SK-N-SH (cell line): ENCODE data around the gene NF2. TPM values are rescaled to one million over a fixed set of nuclear protein-coding genes. Genes with fewer than 3 reads are reported as not detected.

Experiments used
- CTCF ChIA-PET: fragments of 300-600, 350-600 bp; formaldehyde crosslinking; extraction: SDS; loops from one replicate; lab custom pipeline; 2021; lab: Yijun Ruan, JAX
- POLR2A ChIA-PET: fragments of 350-600 bp; sonication (Branson Sonifier 250); formaldehyde crosslinking; extraction: SDS; loops from one replicate; lab custom pipeline; 2020; ENCODE audit warnings: antibody characterized with exemption, inconsistent platforms; lab: Yijun Ruan, JAX
- DNase-seq: peaks from one replicate; pipeline ENCODE4 v3.0.0; 2012
- H2AFZ ChIP-seq: fragments of 200-600 bp; sonication (generic); 2 replicates; pipeline ENCODE4 v1.8.1; 2016; ENCODE audit warnings: antibody characterized with exemption, mild to moderate bottlenecking, low read depth
- H3F3A ChIP-seq: fragments of 200-600 bp; sonication (generic); replicated peaks from 2 replicates; pipeline ENCODE3; 2016; ENCODE audit warnings: antibody characterized with exemption, mild to moderate bottlenecking; ENCODE audit not compliant: insufficient read depth
- H3K27ac ChIP-seq, 2 experiments: fragments of 200-500 bp in 1 of 2; fragments of 200-600 bp in 1 of 2; sonication (Bioruptor generic) in 1 of 2; sonication (generic), shearing (Covaris generic) in 1 of 2; 2 replicates each; pipeline versions ENCODE4 v1.5.1 to v1.6.1; 2014 to 2016; ENCODE audit warnings: low read depth in 2 of 2, inconsistent platforms in 1 of 2, low read length in 1 of 2, mild to moderate bottlenecking in 1 of 2, mixed read lengths in 1 of 2
- H3K27me3 ChIP-seq: fragments of 200-600 bp; sonication (generic), shearing (Covaris generic); 2 replicates; pipeline ENCODE4 v1.6.1; 2016; ENCODE audit warnings: mixed run types; ENCODE audit not compliant: insufficient read depth
- H3K36me3 ChIP-seq, 2 experiments: fragments of 200-500 bp in 1 of 2; fragments of 200-600 bp in 1 of 2; sonication (Bioruptor generic) in 1 of 2; sonication (generic) in 1 of 2; replicated peaks in 1 of 2; 2 replicates each; pipeline versions ENCODE3 to v1.5.1; 2014 to 2016; ENCODE audit warnings: low read length in 1 of 2, mild to moderate bottlenecking in 1 of 2; ENCODE audit not compliant: insufficient read depth in 2 of 2, control insufficient read depth in 1 of 2
- H3K4me1 ChIP-seq, 2 experiments: fragments of 200-500 bp in 1 of 2; fragments of 200-600 bp in 1 of 2; sonication (Bioruptor generic) in 1 of 2; sonication (generic), shearing (Covaris generic) in 1 of 2; 2 replicates each; pipeline versions ENCODE4 v1.5.1 to v1.6.1; 2014 to 2016; ENCODE audit warnings: low read depth in 1 of 2, low read length in 1 of 2, mixed run types in 1 of 2; ENCODE audit not compliant: insufficient read depth in 2 of 2, control insufficient read depth in 1 of 2
- H3K4me2 ChIP-seq: fragments of 200-600 bp; sonication (generic), shearing (Covaris generic); 2 replicates; pipeline ENCODE4 v1.6.1; 2017; ENCODE audit warnings: mixed run types
- H3K4me3 ChIP-seq, 2 experiments: fragments of 200-500 bp in 1 of 2; fragments of 200-600 bp in 1 of 2; sonication (Bioruptor generic) in 1 of 2; sonication (generic), shearing (Covaris generic) in 1 of 2; 2 replicates each; pipeline versions ENCODE4 v1.5.1 to v1.8.1; 2014 to 2016; ENCODE audit warnings: low read depth in 2 of 2, inconsistent platforms in 1 of 2, low read length in 1 of 2, mild to moderate bottlenecking in 1 of 2, mixed read lengths in 1 of 2, moderate library complexity in 1 of 2
- H3K79me2 ChIP-seq: fragments of 200-600 bp; sonication (generic); 2 replicates; pipeline ENCODE4 v1.8.1; 2017; ENCODE audit warnings: mild to moderate bottlenecking; ENCODE audit not compliant: insufficient read depth
- H3K9ac ChIP-seq: fragments of 200-600 bp; sonication (generic); 2 replicates; pipeline ENCODE4 v1.6.1; 2017; ENCODE audit warnings: mixed run types
- H3K9me2 ChIP-seq: fragments of 200-600 bp; sonication (generic); 2 replicates; pipeline ENCODE4 v1.6.1; 2017; ENCODE audit warnings: mixed run types
- H3K9me3 ChIP-seq: fragments of 200-600 bp; sonication (generic); 2 replicates; pipeline ENCODE4 v1.6.1; 2017; ENCODE audit warnings: mixed run types, mild to moderate bottlenecking, moderate library complexity
- H4K20me1 ChIP-seq: fragments of 200-600 bp; sonication (generic); 2 replicates; pipeline ENCODE4 v1.6.1; 2017; ENCODE audit warnings: mild to moderate bottlenecking, mixed run types; ENCODE audit not compliant: insufficient read depth
- CHD2 ChIP-seq: fragments of 150-350 bp; IDR thresholded peaks from 2 replicates; pipeline ENCODE4 v1.6.1; 2018; ENCODE audit warnings: low read length; ENCODE audit not compliant: partially characterized antibody
- EP300 ChIP-seq, 2 experiments: IDR thresholded peaks; 2 replicates each; pipeline versions ENCODE4 v1.4.0 to v1.6.1; 2012; ENCODE audit warnings: borderline replicate concordance in 1 of 2, low read depth in 1 of 2, low read length in 1 of 2
- FOSL2 ChIP-seq: IDR thresholded peaks from 2 replicates; pipeline ENCODE4 v1.4.0; 2012; ENCODE audit warnings: low read depth, mild to moderate bottlenecking, moderate library complexity, borderline replicate concordance
- FOXJ3 ChIP-seq: sonication (generic); formaldehyde crosslinking; IDR thresholded peaks from 2 replicates; pipeline ENCODE4 v1.5.1; 2020; ENCODE audit warnings: mild to moderate bottlenecking, missing genetic modification reagents
- FOXM1 ChIP-seq: IDR thresholded peaks from 2 replicates; pipeline ENCODE4 v1.4.0; 2012; ENCODE audit warnings: low read depth, mild to moderate bottlenecking
- GABPA ChIP-seq: IDR thresholded peaks from 2 replicates; pipeline ENCODE4 v1.4.0; 2012; ENCODE audit warnings: low read depth, mild to moderate bottlenecking
- JUND ChIP-seq: IDR thresholded peaks from 2 replicates; pipeline ENCODE4 v1.4.0; 2012
- MAX ChIP-seq: IDR thresholded peaks from 2 replicates; pipeline ENCODE4 v1.4.0; 2012; ENCODE audit warnings: low read depth
- MXI1 ChIP-seq: IDR thresholded peaks from 2 replicates; pipeline ENCODE4 v1.6.1; 2012; ENCODE audit warnings: mild to moderate bottlenecking, low read depth, low read length, improper control_type of control experiment
- NFIC ChIP-seq: IDR thresholded peaks from 2 replicates; pipeline ENCODE4 v1.4.0; 2012; ENCODE audit warnings: borderline replicate concordance
- POLR2AphosphoS5 ChIP-seq: IDR thresholded peaks from 2 replicates; pipeline ENCODE4 v1.6.1; 2012; ENCODE audit warnings: low read depth, low read length
- RAD21 ChIP-seq: IDR thresholded peaks from 2 replicates; pipeline ENCODE4 v1.6.1; 2012; ENCODE audit warnings: mild to moderate bottlenecking, low read length
- RCOR1 ChIP-seq: fragments of 150-350 bp; IDR thresholded peaks from 2 replicates; pipeline ENCODE4 v1.6.1; 2017; ENCODE audit warnings: antibody characterized with exemption, low read length
- RFX5 ChIP-seq: IDR thresholded peaks from 2 replicates; pipeline ENCODE4 v1.6.1; 2012; ENCODE audit warnings: mild to moderate bottlenecking, improper control_type of control experiment, low read length
- RXRA ChIP-seq: IDR thresholded peaks from 2 replicates; pipeline ENCODE4 v1.4.0; 2012; ENCODE audit warnings: low read depth, mild to moderate bottlenecking, borderline replicate concordance
- TCF12 ChIP-seq: IDR thresholded peaks from 2 replicates; pipeline ENCODE4 v1.4.0; 2012
- TEAD4 ChIP-seq: IDR thresholded peaks from 2 replicates; pipeline ENCODE4 v1.4.0; 2012; ENCODE audit warnings: mild to moderate bottlenecking, borderline replicate concordance; ENCODE audit not compliant: insufficient read depth
- YY1 ChIP-seq: IDR thresholded peaks from 2 replicates; pipeline ENCODE4 v1.4.0; 2012; ENCODE audit warnings: low read depth, mild to moderate bottlenecking
- ZBTB33 ChIP-seq: IDR thresholded peaks from 2 replicates; pipeline ENCODE4 v1.4.0; 2012; ENCODE audit warnings: low read depth, borderline replicate concordance
- WGBS: methylation state at CpG from one replicate; pipeline ENCODE4 v1.1.6; 2017; ENCODE audit warnings: low lambda C conversion rate; 5-methylcytosine and 5-hydroxymethylcytosine counted together
- polyA plus RNA-seq, 3 experiments: library from polyadenylated mRNA; depleted of rRNA; stranded (reverse); fragments of >200 nt; gene quantifications; 2 replicates each; pipeline ENCODE4 v1.2.3, GENCODE V29; 2012
- TF ChIP-seq, protein P1 (sequence below): IDR thresholded peaks from 2 replicates; pipeline ENCODE4; 2012
- TF ChIP-seq, protein P2 (sequence below): fragments of 150-350 bp; IDR thresholded peaks from 2 replicates; pipeline ENCODE4 v1.6.1; 2016; ENCODE audit warnings: mild to moderate bottlenecking, low read depth, low read length

Gene NF2
- polyA plus RNA-seq, 1 of the 3 experiments (the other 2 are of a cell fraction) = 44.1 TPM

- peak; percentile 4; the same call in 1 of the 2 replicates for TF ChIP-seq TEAD4
- TF ChIP-seq, protein P1, sequence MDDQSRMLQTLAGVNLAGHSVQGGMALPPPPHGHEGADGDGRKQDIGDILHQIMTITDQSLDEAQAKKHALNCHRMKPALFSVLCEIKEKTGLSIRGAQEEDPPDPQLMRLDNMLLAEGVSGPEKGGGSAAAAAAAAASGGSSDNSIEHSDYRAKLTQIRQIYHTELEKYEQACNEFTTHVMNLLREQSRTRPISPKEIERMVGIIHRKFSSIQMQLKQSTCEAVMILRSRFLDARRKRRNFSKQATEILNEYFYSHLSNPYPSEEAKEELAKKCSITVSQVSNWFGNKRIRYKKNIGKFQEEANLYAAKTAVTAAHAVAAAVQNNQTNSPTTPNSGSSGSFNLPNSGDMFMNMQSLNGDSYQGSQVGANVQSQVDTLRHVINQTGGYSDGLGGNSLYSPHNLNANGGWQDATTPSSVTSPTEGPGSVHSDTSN = no peak
- TF ChIP-seq TCF12 = 0 out of 2 replicates have a peak, but pooled peaks have one; percentile 12
Measured at GRCh38 chr22:29625090-29625825, 21.8 kb downstream of the NF2 start (continued).

DNA sequence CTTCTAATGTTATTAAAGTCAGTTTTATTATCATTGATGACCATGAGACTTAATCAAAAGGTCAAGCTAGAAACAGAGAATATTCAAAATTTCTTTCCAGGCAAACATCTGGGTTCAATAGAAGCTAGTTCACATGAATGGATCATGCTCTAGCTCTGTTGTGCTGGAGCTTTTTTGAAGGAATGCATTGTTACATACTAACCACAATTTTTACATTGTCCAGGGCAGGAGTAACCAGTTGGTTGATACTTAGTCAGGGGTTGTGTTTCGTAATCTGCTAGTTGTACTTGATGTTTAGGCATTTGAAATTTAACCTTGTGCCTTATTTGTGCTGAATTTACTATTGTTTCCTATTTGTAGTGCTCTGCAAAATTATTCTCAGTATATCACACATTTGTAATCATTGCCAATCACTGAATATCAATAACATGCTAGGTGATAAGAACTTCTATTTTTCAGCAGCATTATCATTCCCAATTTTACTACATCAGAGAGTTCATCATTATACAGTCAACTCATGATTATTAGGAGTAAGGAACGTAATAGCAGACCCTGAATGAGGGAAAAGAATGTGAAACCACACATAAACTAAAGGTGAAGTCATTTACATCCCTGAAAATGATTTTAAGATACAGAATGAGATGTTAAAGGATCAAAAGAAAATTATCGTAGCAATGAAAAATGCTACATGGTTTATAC lies 23.2 kb downstream of the NF2 start:
- no peak overlapping the region for H3K4me3 ChIP-seq
- no peaks in the 10 kb centered on the region for H3K36me3 ChIP-seq
- POLR2A ChIA-PET = no interaction called here
- 0 out of 2 replicates have a peak overlapping the region, but pooled peaks have one; percentile 32 for H3K4me2 ChIP-seq
- H3K9ac ChIP-seq = peak overlapping the region; percentile 51
- H3F3A ChIP-seq = peaks cover 37% of the 10 kb centered on the region
- no peaks in the 10 kb centered on the region for H3K27me3 ChIP-seq
- H3K4me1 ChIP-seq = peaks cover 6 to 48% of the 10 kb centered on the region in 2 experiments; a peak in 3 of 4 replicates
- no peaks in the 10 kb centered on the region for H4K20me1 ChIP-seq
- CTCF ChIA-PET = interaction anchor here (0.6 to 7.8 kb wide), 21 partner anchors 8 to 492 kb away, joined by 3 to 53 read pairs (median 7); partner anchors contain the start of gene NF2
- peak overlapping the region; percentile 41 to 93; a peak in 3 of 4 replicates for H3K27ac ChIP-seq
- TF ChIP-seq FOSL2 (peak; percentile 54; the same call in 1 of the 2 replicates), FOXM1 (no peak), TCF12 (peak; percentile 92), MXI1 (no peak), FOXJ3 (no peak), RCOR1 (no peak), RXRA (peak; percentile 17; the same call in 1 of the 2 replicates), ZBTB33 (no peak), RAD21 (no peak), TEAD4 (peak; percentile 61; the same call in 1 of the 2 replicates), GABPA (no peak), JUND (peak; percentile 22; the same call in 1 of the 2 replicates), CHD2 (no peak), POLR2AphosphoS5 (peak; percentile 63; the same call in 1 of the 2 replicates), MAX (peak; percentile 21; the same call in 1 of the 2 replicates), YY1 (no peak), NFIC (peak; percentile 11; the same call in 1 of the 2 replicates), EP300 (IDR thresholded peaks at IDR 0.05; ENCODE audit: borderline replicate concordance in 1 of 2, low read depth in 1 of 2, low read length in 1 of 2) (peak in 1 of 2 experiments; percentile 82; a peak in 1 of 4 replicates), RFX5 (no peak)
- TF ChIP-seq, protein P2, sequence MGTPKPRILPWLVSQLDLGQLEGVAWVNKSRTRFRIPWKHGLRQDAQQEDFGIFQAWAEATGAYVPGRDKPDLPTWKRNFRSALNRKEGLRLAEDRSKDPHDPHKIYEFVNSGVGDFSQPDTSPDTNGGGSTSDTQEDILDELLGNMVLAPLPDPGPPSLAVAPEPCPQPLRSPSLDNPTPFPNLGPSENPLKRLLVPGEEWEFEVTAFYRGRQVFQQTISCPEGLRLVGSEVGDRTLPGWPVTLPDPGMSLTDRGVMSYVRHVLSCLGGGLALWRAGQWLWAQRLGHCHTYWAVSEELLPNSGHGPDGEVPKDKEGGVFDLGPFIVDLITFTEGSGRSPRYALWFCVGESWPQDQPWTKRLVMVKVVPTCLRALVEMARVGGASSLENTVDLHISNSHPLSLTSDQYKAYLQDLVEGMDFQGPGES = no peak
- DNase-seq = no peak
- H2AFZ ChIP-seq = no peak overlapping the region
- H3K9me3 ChIP-seq = no peaks in the 10 kb centered on the region
- peaks cover 85% of the 10 kb centered on the region for H3K79me2 ChIP-seq
- 51% methylated on average over 3 of the region's 3 CpGs for WGBS
- H3K9me2 ChIP-seq = no peaks in the 10 kb centered on the region
